ENCODE results near the gene RPL18A. TPM values are rescaled to one million over a fixed set of nuclear protein-coding genes. Genes with fewer than 3 reads are reported as not detected.

RPL18A gene
- total RNA-seq = 1,484 and 1,728 TPM in 2 replicates
- 930 and 1,120 TPM in 2 replicates for polyA plus RNA-seq

DNA sequence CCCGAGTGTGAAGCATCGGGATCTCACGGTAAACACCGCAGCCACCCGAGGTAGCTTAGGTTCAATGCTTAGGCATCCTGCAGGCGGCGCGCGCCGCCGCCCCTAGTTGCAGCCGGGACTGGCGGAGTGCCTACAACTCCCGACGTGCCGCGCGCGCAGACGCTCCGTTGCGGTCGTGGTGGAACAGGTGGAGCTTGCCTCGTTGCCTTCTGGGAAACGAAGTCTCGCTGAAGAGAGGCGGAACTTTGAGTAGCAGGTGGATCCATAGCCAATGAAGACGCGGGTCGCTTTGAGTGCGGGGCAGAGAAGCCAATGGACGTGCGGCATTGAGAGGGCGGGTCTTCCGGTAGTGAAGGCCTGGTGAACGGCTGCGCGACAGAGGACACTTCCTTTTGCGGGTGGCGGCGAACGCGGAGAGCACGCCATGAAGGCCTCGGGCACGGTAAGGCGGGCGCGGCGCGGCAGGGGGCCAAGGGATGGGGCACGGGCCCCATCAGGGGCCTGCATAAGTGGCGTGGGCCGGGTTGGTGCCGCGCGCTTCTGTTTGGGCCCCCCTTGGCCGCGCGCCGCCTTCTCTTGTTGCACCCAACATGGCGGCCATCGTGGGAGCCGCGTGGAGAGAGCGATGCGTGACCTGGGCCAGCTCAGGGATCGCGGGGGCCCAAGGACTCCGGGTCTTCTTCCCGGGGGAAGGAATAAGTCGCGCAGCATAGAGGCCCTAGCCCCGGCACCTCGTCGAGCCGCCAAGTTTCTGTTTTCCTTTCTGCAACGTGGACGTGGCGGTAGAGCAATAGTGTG lies at the start of gene RPL18A:
RPL18A (plus strand) TSS at position 378 of the 798 bp plus-strand sequence; CDS start at position 425, 47 bp downstream.
- no peaks in the 10 kb centered on the region for H3K27me3 ChIP-seq
- peak; percentile 99 to 100 for DNase-seq (ENCODE audit: low read depth in 1 of 2, low spot score in 1 of 2)
- H3K27ac ChIP-seq = peak within 1 kb of the TSS; percentile 36
- peaks cover 26% of the 10 kb centered on the region for H3K36me3 ChIP-seq
- peak within 1 kb of the TSS; percentile 95 for H3K4me3 ChIP-seq
- H3K9me3 ChIP-seq (ENCODE audit: low read depth) = no peaks in the 10 kb centered on the region
- peaks cover 6% of the 10 kb centered on the region for H3K4me1 ChIP-seq (ENCODE audit: low read depth)
- TF ChIP-seq, protein P1, sequence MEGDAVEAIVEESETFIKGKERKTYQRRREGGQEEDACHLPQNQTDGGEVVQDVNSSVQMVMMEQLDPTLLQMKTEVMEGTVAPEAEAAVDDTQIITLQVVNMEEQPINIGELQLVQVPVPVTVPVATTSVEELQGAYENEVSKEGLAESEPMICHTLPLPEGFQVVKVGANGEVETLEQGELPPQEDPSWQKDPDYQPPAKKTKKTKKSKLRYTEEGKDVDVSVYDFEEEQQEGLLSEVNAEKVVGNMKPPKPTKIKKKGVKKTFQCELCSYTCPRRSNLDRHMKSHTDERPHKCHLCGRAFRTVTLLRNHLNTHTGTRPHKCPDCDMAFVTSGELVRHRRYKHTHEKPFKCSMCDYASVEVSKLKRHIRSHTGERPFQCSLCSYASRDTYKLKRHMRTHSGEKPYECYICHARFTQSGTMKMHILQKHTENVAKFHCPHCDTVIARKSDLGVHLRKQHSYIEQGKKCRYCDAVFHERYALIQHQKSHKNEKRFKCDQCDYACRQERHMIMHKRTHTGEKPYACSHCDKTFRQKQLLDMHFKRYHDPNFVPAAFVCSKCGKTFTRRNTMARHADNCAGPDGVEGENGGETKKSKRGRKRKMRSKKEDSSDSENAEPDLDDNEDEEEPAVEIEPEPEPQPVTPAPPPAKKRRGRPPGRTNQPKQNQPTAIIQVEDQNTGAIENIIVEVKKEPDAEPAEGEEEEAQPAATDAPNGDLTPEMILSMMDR (IDR thresholded peaks at IDR 0.05; ENCODE audit: low read depth, low read length) = peak; percentile 94

DNA sequence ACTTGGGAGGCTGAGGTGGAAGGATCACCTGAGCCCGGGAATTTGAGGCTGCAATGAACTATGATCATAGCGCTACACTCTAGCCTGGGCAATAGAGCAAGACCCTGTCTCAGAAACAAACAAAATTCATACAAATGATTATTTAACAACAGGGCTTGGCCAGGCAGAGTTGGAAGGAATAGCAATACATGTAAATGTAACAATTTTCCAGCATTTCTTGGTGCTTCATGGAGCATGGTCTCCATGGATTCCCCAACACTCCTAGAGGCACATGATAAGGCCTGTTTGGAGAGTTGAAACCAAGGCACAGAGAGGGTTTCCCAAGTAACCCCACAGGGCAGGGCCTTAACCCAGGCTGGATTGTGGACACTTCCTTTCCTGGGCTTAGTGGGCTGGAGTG lies 48.6 kb upstream of the RPL18A start:
- no peak for DNase-seq (ENCODE audit: low read depth in 1 of 2, low spot score in 1 of 2)
- H3K4me3 ChIP-seq = no peak overlapping the region

DNA sequence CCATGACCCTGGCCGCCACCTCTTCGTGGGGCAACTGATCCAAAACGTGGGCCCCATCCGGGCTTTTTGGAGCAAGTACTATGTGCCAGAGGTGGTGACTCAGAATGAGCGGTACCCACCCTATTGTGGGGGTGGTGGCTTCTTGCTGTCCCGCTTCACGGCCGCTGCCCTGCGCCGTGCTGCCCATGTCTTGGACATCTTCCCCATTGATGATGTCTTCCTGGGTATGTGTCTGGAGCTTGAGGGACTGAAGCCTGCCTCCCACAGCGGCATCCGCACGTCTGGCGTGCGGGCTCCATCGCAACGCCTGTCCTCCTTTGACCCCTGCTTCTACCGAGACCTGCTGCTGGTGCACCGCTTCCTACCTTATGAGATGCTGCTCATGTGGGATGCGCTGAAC lies 48.0 kb upstream of the RPL18A start:
- no peak for DNase-seq (ENCODE audit: low read depth in 1 of 2, low spot score in 1 of 2)
- Histone ChIP-seq H3K36me3 (no peaks in the 10 kb centered on the region), H3K9me3 (ENCODE audit: low read depth) (no peaks in the 10 kb centered on the region), H3K27ac (no peak overlapping the region), H3K4me1 (ENCODE audit: low read depth) (no peaks in the 10 kb centered on the region), H3K27me3 (no peaks in the 10 kb centered on the region), H3K4me3 (no peak overlapping the region)
- TF ChIP-seq, protein P1 (IDR thresholded peaks at IDR 0.05; ENCODE audit: low read depth, low read length) = no peak

More for the DNA sequence above, 48.6 kb upstream of the RPL18A start:
- Histone ChIP-seq H3K27me3 (no peaks in the 10 kb centered on the region), H3K36me3 (no peaks in the 10 kb centered on the region), H3K9me3 (ENCODE audit: low read depth) (no peaks in the 10 kb centered on the region), H3K27ac (no peak overlapping the region), H3K4me1 (ENCODE audit: low read depth) (no peaks in the 10 kb centered on the region)
- TF ChIP-seq, protein P1 (IDR thresholded peaks at IDR 0.05; ENCODE audit: low read depth, low read length) = no peak

DNA sequence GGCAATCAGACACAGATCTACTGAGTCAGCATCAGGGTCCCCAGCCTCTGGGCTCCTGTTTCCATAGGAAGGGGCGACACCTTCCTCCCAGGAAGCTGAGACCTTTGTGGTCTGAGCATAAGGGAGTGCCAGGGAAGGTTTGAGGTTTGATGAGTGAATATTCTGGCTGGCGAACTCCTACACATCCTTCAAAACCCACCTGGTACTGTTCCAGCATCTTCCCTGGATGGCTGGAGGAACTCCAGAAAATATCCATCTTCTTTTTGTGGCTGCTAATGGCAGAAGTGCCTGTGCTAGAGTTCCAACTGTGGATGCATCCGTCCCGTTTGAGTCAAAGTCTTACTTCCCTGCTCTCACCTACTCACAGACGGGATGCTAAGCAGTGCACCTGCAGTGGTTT lies 47.6 kb upstream of the RPL18A start:
- TF ChIP-seq, protein P1 (IDR thresholded peaks at IDR 0.05; ENCODE audit: low read depth, low read length) = no peak
- Histone ChIP-seq H3K27ac (no peak overlapping the region), H3K4me3 (no peak overlapping the region), H3K9me3 (ENCODE audit: low read depth) (no peaks in the 10 kb centered on the region), H3K36me3 (no peaks in the 10 kb centered on the region), H3K4me1 (ENCODE audit: low read depth) (no peaks in the 10 kb centered on the region), H3K27me3 (no peaks in the 10 kb centered on the region)
- DNase-seq (ENCODE audit: low read depth in 1 of 2, low spot score in 1 of 2) = no peak

DNA sequence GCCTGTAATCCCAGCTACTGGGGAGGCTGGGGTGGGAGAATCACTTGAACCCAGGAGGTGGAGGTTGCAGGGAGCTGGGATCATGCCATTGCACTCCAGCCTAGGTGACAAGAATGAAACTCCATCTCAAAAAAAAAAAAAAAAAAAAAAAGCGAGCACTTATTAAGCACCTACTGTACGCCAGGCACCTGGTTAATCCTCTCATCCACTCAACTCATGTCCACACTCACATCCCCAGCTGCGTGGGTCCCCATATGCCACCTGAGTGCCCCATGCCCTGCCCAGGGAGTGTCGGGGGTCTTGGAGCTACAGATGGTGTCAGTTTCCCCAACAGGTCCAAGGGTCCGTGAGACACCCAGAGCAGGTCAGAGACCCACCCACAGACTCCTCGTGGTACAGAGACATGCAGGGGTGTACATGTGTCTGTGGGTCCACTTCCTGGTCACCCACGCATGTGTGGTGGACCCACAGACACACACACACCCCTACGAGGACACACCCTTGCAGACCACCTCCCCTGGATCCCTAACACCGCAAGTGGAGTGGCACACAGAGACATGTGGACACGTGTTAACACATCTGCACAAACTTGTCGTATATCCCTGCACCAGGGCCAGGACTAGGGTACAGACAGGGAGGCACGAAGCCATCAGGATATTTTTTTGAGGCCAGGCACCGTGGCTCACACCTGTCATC lies 41.9 kb upstream of the RPL18A start:
- no peak for DNase-seq (ENCODE audit: low read depth in 1 of 2, low spot score in 1 of 2)
- no peak overlapping the region for H3K27ac ChIP-seq
- no peaks in the 10 kb centered on the region for H3K36me3 ChIP-seq
- H3K27me3 ChIP-seq = no peaks in the 10 kb centered on the region
- no peak overlapping the region for H3K4me3 ChIP-seq
- H3K9me3 ChIP-seq (ENCODE audit: low read depth) = no peaks in the 10 kb centered on the region
- TF ChIP-seq, protein P1 (IDR thresholded peaks at IDR 0.05; ENCODE audit: low read depth, low read length) = no peak
- no peaks in the 10 kb centered on the region for H3K4me1 ChIP-seq (ENCODE audit: low read depth)

Measured in cardiac muscle cell (in vitro differentiated cells and primary cell).